Measurements from ENCODE around the gene HPS5. TPM values are rescaled to one million over a fixed set of nuclear protein-coding genes. Genes with fewer than 3 reads are reported as not detected.
A peak's percentile ranks its signal among the peaks of the same experiment; 100 is the strongest.
"Not testable (repeated sequence)": the region's sequence is repeated elsewhere in the genome, so short reads cannot be mapped to it uniquely, and the experiment has no call there.

The HPS5 gene
- 26.6 and 33.8 TPM in 2 replicates for total RNA-seq

GRCh38 chr11:18321969-18322711, at the start of gene HPS5, which contains the start of gene GTF2H1:
Gene HPS5 (minus strand): TSS chr11:18322140. CDS start chr11:18317858, 4,282 bp downstream.
Gene GTF2H1 (plus strand): TSS chr11:18322567. CDS start chr11:18333075, 10,508 bp downstream.
- peak; percentile 97 for DNase-seq (ENCODE audit: low read depth, low spot score)

- no peak for DNase-seq (ENCODE audit: low read depth, low spot score)
These were observed 49.3 kb upstream of the HPS5 start for GRCh38 chr11:18371279-18371678.

GRCh38 chr11:18369398-18369797, 47.5 kb upstream of the HPS5 start:
- DNase-seq (ENCODE audit: low read depth, low spot score): no peak

- DNase-seq (ENCODE audit: low read depth, low spot score): no peak
These were observed 46.3 kb upstream of the HPS5 start for GRCh38 chr11:18368221-18368620.

GRCh38 chr11:18367431-18367830, 45.5 kb upstream of the HPS5 start:
- no peak for DNase-seq (ENCODE audit: low read depth, low spot score)

GRCh38 chr11:18366286-18366685, 44.3 kb upstream of the HPS5 start:
- DNase-seq (ENCODE audit: low read depth, low spot score): no peak

GRCh38 chr11:18365741-18366140, 43.8 kb upstream of the HPS5 start:
- no peak for DNase-seq (ENCODE audit: low read depth, low spot score)

GRCh38 chr11:18364495-18365073, 42.6 kb upstream of the HPS5 start:
- no peak for DNase-seq (ENCODE audit: low read depth, low spot score)

GRCh38 chr11:18361154-18361553, 39.2 kb upstream of the HPS5 start:
- DNase-seq (ENCODE audit: low read depth, low spot score): no peak

GRCh38 chr11:18358646-18359045, 36.7 kb upstream of the HPS5 start:
- no peak for DNase-seq (ENCODE audit: low read depth, low spot score)

- no peak for DNase-seq (ENCODE audit: low read depth, low spot score)
These were observed 30.6 kb upstream of the HPS5 start for GRCh38 chr11:18352581-18352980.

GRCh38 chr11:18347471-18348125, 25.7 kb upstream of the HPS5 start:
- DNase-seq (ENCODE audit: low read depth, low spot score): no peak

- no peak for DNase-seq (ENCODE audit: low read depth, low spot score)
These were observed 11.0 kb upstream of the HPS5 start for GRCh38 chr11:18332891-18333290.

GRCh38 chr11:18332302-18332701, 10.4 kb upstream of the HPS5 start:
- no peak for DNase-seq (ENCODE audit: low read depth, low spot score)

GRCh38 chr11:18330921-18331320, 9.0 kb upstream of the HPS5 start:
- DNase-seq (ENCODE audit: low read depth, low spot score): no peak

- no peak for DNase-seq (ENCODE audit: low read depth, low spot score)
These were observed 7.4 kb upstream of the HPS5 start for GRCh38 chr11:18329196-18329870.

GRCh38 chr11:18324381-18324780, 2.4 kb upstream of the HPS5 start:
- no peak for DNase-seq (ENCODE audit: low read depth, low spot score)

GRCh38 chr11:18323881-18324280, 1.9 kb upstream of the HPS5 start:
- not testable (repeated sequence) for DNase-seq (ENCODE audit: low read depth, low spot score)

GRCh38 chr11:18322818-18323570, 1.1 kb upstream of the HPS5 start:
- no peak for DNase-seq (ENCODE audit: low read depth, low spot score)

GRCh38 chr11:18321578-18321968, 367 bp downstream of the HPS5 start:
- no peak for DNase-seq (ENCODE audit: low read depth, low spot score)

GRCh38 chr11:18320617-18321016, 1.3 kb downstream of the HPS5 start:
- no peak for DNase-seq (ENCODE audit: low read depth, low spot score)

All from pulmonary artery endothelial cell (primary cell).